Measurements from ENCODE around the gene ENTPD8.
"Not testable (repeated sequence)": the region's sequence is repeated elsewhere in the genome, so short reads cannot be mapped to it uniquely, and the experiment has no call there.

Gene ENTPD8

DNA sequence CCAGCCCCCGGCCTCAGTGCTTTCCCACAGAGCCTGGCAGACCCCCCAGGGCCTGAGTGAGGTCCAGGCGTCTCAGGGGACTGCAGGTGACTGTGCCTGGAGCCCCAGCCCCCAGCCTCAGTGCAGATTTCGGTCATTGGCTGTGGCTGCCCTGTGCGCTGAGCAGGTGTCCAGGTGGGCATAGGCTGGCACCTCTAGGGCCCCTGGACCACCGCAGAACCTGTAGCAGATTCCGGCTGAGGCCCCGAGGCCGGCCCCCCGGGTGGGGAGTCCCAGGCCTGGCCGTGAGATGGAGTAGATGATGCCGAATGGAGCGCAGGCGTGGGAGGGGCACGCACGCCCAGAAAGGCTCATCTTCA lies 30.3 kb downstream of the ENTPD8 start:
- DNase-seq (ENCODE audit: low spot score) = no peak

- not testable (repeated sequence) for DNase-seq (ENCODE audit: low spot score)
These were observed 30.8 kb downstream of the ENTPD8 start for GRCh38 chr9:137410236-137410890.

DNA sequence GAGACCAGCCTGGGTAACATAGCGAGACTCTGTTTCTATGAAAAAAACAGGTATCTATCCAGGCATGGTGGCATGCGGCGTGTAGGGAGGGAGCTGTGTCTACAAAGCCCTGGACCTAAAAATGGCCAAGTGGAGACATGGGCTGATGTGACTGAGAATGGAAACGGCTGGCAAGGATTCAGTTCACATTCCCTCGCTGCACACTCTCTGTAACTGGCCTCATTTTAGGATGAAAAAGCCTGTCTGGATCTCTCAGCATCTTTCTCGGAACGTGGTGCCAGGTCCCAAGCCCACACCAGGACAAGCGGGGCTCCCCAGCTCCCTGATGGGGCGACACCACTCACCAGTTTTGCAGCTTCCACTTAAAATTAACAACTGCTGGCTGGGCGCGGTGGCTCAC lies 31.6 kb downstream of the ENTPD8 start:
- no peak for DNase-seq (ENCODE audit: low spot score)

DNA sequence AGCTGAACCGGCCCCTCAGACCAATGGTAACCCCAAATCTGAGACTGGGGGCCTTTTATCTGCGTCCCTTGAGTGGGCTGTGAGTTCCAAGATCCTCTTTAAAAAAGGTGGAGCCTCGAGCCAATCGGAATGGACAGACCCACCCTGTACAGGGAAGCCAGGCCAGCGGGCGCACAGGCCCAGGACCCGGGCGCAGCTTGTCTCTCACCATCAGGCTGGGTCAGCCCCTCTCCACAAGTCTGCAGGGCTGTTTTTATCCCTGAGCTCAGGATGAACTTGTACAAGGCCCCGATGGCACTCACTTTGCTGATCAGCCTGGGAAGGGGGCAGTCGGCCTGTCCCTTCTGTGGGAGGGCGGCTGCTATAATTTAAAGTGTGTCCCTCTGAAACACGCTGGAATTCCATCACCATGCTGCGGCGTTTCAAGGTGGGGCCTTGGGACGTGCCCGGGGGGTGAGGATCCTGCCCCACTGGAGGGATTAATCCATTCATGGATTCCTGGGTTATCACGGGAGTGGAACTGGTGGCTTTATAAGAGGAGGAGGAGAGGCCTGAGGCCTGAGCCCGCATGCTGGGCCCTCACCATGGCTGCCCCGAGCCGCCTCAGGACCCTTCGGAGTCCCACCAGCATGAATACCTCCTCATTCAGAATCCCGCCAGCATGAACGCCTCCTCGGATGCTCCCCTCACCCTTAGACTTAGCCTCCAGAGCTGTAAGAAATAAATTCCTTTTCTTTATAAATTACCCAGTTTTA lies 32.3 kb downstream of the ENTPD8 start:
- no peak for DNase-seq (ENCODE audit: low spot score)

GRCh38 chr9:137407590-137408300 lies 33.4 kb downstream of the ENTPD8 start:
- DNase-seq (ENCODE audit: low spot score) = no peak

DNA sequence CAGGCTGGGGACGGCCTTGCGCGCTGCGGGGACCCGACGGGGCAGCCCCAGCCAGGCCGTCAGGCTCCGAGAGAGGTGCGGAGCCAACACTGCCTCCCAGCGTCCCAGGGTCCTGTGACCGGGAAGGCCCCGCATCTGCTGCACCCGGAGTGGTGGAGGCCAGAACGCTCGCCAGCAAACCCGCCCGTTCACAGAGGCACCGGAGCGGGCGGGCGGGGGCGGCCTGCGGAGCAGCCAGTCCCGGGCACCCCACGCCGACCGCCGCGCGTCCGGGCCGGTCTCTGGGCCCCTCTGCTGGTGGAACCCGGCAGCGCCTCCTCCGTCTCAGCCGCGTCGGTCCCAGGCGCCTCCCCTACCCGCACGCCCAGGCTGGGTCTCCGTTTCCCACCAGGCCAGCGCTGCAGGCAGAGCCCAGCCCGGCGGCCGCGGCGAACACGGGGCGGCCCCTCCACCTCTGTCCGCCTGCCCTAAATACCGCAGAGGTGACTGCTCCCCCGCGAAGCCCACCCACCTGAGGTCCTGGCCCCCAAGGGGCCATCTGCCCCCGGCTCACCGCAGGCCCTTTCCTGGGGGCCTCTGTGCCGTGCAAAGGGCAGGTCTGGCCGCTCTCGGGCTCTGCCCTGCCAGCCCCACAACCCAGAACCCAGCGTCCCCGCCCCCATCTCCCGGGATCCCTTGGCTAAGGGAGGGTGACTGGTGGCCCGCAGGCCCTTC lies 34.1 kb downstream of the ENTPD8 start:
- peak; percentile 94 for DNase-seq (ENCODE audit: low spot score)

DNA sequence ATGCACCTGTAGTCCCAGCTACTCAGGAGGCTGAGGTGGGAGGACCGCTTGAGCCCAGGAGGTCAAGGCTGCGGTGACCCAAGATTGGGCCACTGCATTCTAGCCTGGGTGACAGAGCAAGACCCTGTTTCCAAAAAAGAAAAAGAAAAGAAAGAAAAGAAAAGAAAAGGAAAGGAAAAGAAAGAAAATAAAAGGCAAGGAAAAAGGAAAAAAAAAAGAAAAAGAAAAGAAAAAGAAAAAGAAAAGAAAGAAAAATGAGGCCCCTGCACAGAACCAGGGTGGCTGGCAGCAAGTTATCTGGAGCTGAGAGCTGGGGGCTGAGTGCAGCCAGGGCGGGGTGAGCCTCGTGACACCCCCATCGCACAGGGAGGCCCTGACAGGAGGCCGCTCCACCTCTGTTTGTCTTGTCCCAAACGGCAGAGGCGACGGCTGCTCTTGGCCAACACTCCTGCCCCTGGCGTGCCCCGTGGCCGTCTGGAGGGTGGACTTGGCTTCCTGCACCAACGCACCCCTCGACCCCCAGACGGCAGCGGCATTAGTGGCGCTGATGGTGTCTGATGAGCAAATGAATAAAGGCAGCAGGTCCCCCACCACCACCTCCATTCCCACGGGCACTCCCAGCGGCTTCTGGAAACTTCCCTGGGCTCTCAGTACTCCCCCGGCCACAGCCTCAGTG lies 34.9 kb downstream of the ENTPD8 start:
- no peak for DNase-seq (ENCODE audit: low spot score)

- no peak for DNase-seq (ENCODE audit: low spot score)
These were observed 35.5 kb downstream of the ENTPD8 start for GRCh38 chr9:137405677-137406081.

- DNase-seq (ENCODE audit: low spot score) = no peak
These were observed 36.1 kb downstream of the ENTPD8 start for GRCh38 chr9:137404961-137405567.

DNA sequence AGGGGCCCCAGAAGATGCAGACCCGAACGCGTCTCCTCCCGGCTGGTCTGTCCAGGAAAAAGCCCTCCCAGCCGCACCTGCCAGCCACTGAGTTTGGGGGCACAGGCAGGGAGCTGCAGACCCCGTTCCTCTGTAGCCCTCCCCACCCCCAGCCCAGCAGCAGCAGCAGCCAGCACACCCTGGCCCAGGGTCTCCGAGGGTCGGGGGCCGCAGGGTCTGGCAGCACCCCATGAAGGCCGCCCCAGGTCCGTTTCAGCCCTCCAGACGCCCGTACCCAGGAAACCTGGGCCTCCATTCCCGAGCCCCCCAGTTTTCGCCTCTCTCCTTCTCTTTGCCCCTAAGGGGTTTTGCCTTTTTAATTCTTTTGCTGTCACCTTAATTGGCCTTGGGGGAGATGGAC lies 37.9 kb downstream of the ENTPD8 start:
- DNase-seq (ENCODE audit: low spot score) = no peak

DNA sequence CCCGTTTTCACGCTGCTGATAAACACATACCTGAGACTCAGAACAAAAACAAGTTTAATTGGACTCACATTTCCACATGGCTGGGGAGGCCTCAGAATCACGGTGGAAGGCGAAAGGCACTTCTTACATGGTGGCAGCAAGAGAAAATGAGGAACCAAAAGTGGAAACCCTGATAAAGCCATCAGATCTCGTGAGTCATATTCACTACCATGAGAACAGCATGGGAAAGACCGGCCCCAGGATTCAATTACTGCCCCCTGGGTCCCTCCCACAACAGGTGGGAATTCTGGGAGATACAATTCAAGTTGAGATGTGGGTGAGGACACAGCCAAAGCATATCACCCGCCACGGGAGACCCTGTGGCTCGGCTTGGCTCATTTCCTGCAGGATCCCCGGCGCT lies 38.4 kb downstream of the ENTPD8 start:
- DNase-seq (ENCODE audit: low spot score) = no peak

GRCh38 chr9:137398561-137399468 lies 42.3 kb downstream of the ENTPD8 start:
- no peak for DNase-seq (ENCODE audit: low spot score)

DNA sequence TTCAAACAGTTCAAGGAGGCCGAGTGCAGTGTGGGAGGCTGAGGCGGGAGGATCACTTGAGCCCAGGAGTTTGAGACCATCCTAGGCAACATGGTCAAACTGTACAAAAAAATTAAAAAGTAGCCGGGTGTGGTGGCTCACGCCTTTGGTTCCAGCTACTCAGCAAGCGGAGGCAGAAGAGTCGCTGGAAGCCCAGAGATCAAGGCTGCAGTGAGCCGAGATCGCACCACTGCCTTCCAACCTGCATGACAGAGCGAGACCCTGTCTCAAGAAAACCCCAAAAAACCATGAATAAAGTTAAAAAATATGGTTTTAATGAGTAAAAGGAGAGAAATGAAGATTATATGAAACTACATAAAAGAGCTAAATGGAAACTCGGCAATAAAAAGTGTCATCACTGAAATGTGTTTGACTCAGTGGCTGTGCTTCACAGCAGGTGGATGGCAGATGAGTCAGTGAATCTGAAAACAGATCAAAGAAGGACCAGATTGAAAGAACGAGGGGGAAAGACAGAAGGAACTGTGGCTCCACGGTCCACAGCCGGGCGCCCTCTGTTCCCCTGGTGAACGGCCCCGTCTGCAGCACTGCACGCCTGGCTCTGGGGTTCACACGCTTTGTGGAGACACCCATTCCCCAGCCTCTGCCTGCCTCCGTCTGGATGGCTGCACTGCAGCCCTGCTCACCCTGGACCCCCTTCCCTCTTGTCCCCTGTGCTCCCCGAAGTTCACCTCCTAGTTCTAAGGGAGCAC lies 43.3 kb downstream of the ENTPD8 start:
- DNase-seq (ENCODE audit: low spot score) = no peak

DNA sequence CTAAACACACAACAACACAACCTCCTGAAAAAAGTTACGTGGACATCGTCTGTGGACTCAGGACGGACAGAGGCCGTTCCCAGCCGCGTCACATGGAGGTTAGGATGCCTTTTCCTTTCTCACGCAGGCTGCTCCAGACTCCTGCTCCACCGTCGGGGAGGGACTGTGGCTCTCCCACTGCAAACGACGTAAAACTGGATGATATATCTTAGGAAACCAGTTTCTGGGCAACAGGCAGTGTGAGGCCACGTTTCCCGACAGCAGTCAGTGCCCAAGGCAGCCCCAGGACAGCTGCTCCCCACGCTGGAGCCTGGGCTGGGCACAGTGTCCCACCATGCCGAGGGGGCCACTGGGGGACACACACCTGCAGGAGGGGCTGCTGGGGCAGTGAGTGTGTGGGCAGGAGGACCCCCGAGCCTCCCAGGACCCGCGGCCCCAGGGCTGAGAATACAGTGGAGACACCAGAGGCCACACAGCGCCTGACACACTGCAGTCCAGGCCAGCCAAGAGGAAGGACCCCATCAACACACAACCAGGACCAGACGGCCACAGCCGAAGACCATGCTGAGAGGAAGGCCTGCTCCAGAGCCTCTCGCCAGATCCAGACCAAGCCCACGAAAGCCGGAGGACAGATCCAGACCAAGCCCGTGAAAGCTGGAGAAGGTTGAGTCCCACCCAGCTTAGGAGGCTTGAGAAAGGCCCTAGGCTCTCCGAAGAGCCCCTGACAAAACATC lies 44.4 kb downstream of the ENTPD8 start:
- no peak for DNase-seq (ENCODE audit: low spot score)

DNA sequence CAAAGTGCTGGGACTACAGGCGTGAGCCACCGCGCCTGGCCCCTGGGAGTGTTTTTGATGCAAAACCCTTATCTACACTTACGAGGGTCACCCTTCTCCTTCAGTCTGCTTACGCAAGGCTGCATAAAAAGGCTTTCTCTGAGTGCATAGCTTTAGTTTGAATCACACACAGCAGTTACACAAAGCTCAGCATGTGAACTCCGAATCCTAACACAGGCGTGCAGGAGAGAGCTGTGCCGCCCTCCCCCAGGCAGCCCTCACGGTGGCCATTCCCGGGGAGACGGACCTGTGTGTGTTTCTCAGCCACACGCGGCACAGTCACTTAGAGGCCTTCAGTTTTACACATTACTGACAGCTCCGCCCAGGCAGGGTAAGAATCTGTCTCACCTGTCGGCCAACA lies 44.9 kb downstream of the ENTPD8 start:
- no peak for DNase-seq (ENCODE audit: low spot score)

- DNase-seq (ENCODE audit: low spot score) = no peak
These were observed 45.5 kb downstream of the ENTPD8 start for GRCh38 chr9:137395666-137396010.

- DNase-seq (ENCODE audit: low spot score) = no peak
These were observed 46.1 kb downstream of the ENTPD8 start for GRCh38 chr9:137394866-137395665.
